HCT116 (cell line): ENCODE results near the gene IMMP2L. TPM values are rescaled to one million over a fixed set of nuclear protein-coding genes. Genes with fewer than 3 reads are reported as not detected.

Experiments
- ATAC-seq: fragments of 200-7000 bp; cut with Tn5 transposase; 2 replicates; pipeline ENCODE4 v1.9.1; 2020; ENCODE audit warnings: mild to moderate bottlenecking, moderate library complexity
- BruUV-seq: library from RNA; stranded (reverse); fragments of 400-500 nt; replicated peaks from 2 replicates; lab custom pipeline; 2021; lab: Mats Ljungman, UMichigan
- CTCF ChIA-PET: fragments of 300-600 bp; sonication (Branson Sonifier 250); formaldehyde crosslinking; loops from one replicate; lab custom pipeline; 2021; ENCODE audit warnings: antibody characterized with exemption; lab: Charles Lee
- POLR2A ChIA-PET: fragments of 300-600, 350-600 bp; sonication (Branson Sonifier 250); formaldehyde crosslinking; loops from one replicate; lab custom pipeline; 2021; ENCODE audit warnings: antibody characterized with exemption; lab: Charles Lee
- RAD21 ChIA-PET, 2 experiments: fragments of 300-600 bp; sonication (Branson Sonifier 250); formaldehyde crosslinking; loops; one replicate each; lab custom pipeline; 2023; ENCODE audit warnings: low total read pairs in 2 of 2; ENCODE audit not compliant: uncharacterized antibody in 2 of 2, unreplicated experiment in 2 of 2, low non-redundant PET in 1 of 2; lab: Charles Lee
- DNase-seq: peaks from one replicate; pipeline ENCODE4 v3.0.0-alpha.2; 2010; ENCODE audit warnings: low read depth, low spot score
- H2AFZ ChIP-seq: fragments of 200-600 bp; shearing (Covaris generic), sonication (generic); 2 replicates; pipeline ENCODE4 v1.6.1; 2017; ENCODE audit warnings: low read depth, mixed run types, mixed read lengths, antibody characterized with exemption, low read length; ENCODE audit not compliant: poor library complexity, severe bottlenecking
- H3K27ac ChIP-seq: 2 replicates; pipeline ENCODE4 v1.5.1; 2012; ENCODE audit warnings: low read depth, low read length
- H3K27me3 ChIP-seq: fragments of 200-600 bp; sonication (generic); 2 replicates; pipeline ENCODE4 v1.6.1; 2016; ENCODE audit warnings: mixed run types, low read length, mixed read lengths; ENCODE audit not compliant: insufficient read depth
- H3K36me3 ChIP-seq, 2 experiments: fragments of 200-500 bp in 1 of 2; fragments of 200-600 bp in 1 of 2; sonication (Bioruptor generic) in 1 of 2; sonication (generic) in 1 of 2; 2 replicates each; pipeline versions ENCODE4 v1.5.1 to v1.6.1; 2014 to 2016; ENCODE audit warnings: low read length in 2 of 2, inconsistent platforms in 1 of 2, mixed read lengths in 1 of 2, mixed run types in 1 of 2; ENCODE audit not compliant: insufficient read depth in 2 of 2, control insufficient read depth in 1 of 2
- H3K4me1 ChIP-seq, 2 experiments: fragments of 200-600 bp in 1 of 2; sonication (generic) in 1 of 2; 2 replicates each; pipeline versions ENCODE4 v1.5.1 to v1.6.1; 2012 to 2017; ENCODE audit warnings: low read length in 2 of 2, inconsistent platforms in 1 of 2, mild to moderate bottlenecking in 1 of 2, mixed read lengths in 1 of 2, mixed run types in 1 of 2, moderate library complexity in 1 of 2; ENCODE audit not compliant: insufficient read depth in 2 of 2, control insufficient read depth in 1 of 2
- H3K4me2 ChIP-seq: fragments of 200-600 bp; sonication (generic); 2 replicates; pipeline ENCODE4 v1.6.1; 2017; ENCODE audit warnings: mixed run types, low read length, mixed read lengths
- H3K4me3 ChIP-seq, 2 experiments: fragments of 200-600 bp in 1 of 2; sonication (generic) in 1 of 2; replicated peaks in 1 of 2; 2 replicates each; pipeline ENCODE4 v1.5.1; 2011 to 2016; ENCODE audit warnings: low read length in 2 of 2, control low read depth in 1 of 2, low read depth in 1 of 2, mild to moderate bottlenecking in 1 of 2, mixed read lengths in 1 of 2, mixed run types in 1 of 2
- H3K79me2 ChIP-seq: fragments of 200-600 bp; sonication (generic); 2 replicates; pipeline ENCODE4 v1.6.1; 2017; ENCODE audit warnings: mild to moderate bottlenecking, mixed run types, low read length, moderate library complexity, mixed read lengths; ENCODE audit not compliant: insufficient read depth
- H3K9ac ChIP-seq: fragments of 200-600 bp; sonication (generic); 2 replicates; pipeline ENCODE4 v1.6.1; 2016; ENCODE audit warnings: low read length, mixed read lengths
- H3K9me2 ChIP-seq: fragments of 200-600 bp; sonication (generic), shearing (Covaris generic); 2 replicates; pipeline ENCODE4 v1.6.1; 2017; ENCODE audit warnings: mixed run types, mild to moderate bottlenecking, moderate library complexity; ENCODE audit not compliant: insufficient read depth
- H3K9me3 ChIP-seq, 2 experiments: fragments of 200-500 bp in 1 of 2; fragments of 200-600 bp in 1 of 2; sonication (Bioruptor generic) in 1 of 2; sonication (generic) in 1 of 2; 2 replicates each; pipeline ENCODE4 v1.6.1; 2014 to 2017; ENCODE audit warnings: low read length in 2 of 2, mixed read lengths in 2 of 2, inconsistent platforms in 1 of 2, low read depth in 1 of 2, mild to moderate bottlenecking in 1 of 2, mixed run types in 1 of 2, moderate library complexity in 1 of 2; ENCODE audit not compliant: control insufficient read depth in 1 of 2, insufficient read depth in 1 of 2
- H4K20me1 ChIP-seq: fragments of 200-600 bp; sonication (generic), shearing (Covaris generic); 2 replicates; pipeline ENCODE4 v1.6.1; 2017; ENCODE audit warnings: mixed run types, mild to moderate bottlenecking, moderate library complexity; ENCODE audit not compliant: insufficient read depth
- CBX3 ChIP-seq: IDR thresholded peaks from 2 replicates; pipeline ENCODE4 v1.6.1; 2012; ENCODE audit warnings: low read depth
- CEBPB ChIP-seq: IDR thresholded peaks from 2 replicates; pipeline ENCODE4 v1.6.1; 2012; ENCODE audit warnings: low read depth
- EGR1 ChIP-seq: IDR thresholded peaks from 2 replicates; pipeline ENCODE4 v1.6.1; 2012; ENCODE audit warnings: low read depth
- ELF1 ChIP-seq: IDR thresholded peaks from 2 replicates; pipeline ENCODE4 v1.6.1; 2012; ENCODE audit warnings: low read depth, borderline replicate concordance
- EZH2 ChIP-seq: fragments of 200-600 bp; sonication (generic); IDR thresholded peaks from 2 replicates; pipeline ENCODE4 v1.6.1; 2017; ENCODE audit warnings: antibody characterized with exemption, mixed run types
- POLR2A ChIP-seq: IDR thresholded peaks from 2 replicates; pipeline ENCODE4 v1.7.0; 2011; ENCODE audit warnings: borderline replicate concordance; ENCODE audit not compliant: insufficient read depth, insufficient read length; ENCODE audit errors: extremely low read depth
- POLR2AphosphoS5 ChIP-seq: IDR thresholded peaks from 2 replicates; pipeline ENCODE4 v1.6.1; 2011; ENCODE audit warnings: mild to moderate bottlenecking, low read depth, low read length, moderate library complexity
- RAD21 ChIP-seq: IDR thresholded peaks from 2 replicates; pipeline ENCODE4 v1.6.1; 2012; ENCODE audit warnings: low read depth, mild to moderate bottlenecking
- SRF ChIP-seq: IDR thresholded peaks from 2 replicates; pipeline ENCODE4 v1.6.1; 2012; ENCODE audit warnings: low read depth
- TCF7L2 ChIP-seq: IDR thresholded peaks from 2 replicates; pipeline ENCODE4 v1.7.0; 2011; ENCODE audit warnings: borderline replicate concordance, inconsistent platforms; ENCODE audit not compliant: insufficient read depth, insufficient read length; ENCODE audit errors: extremely low read depth
- ZBTB33 ChIP-seq: IDR thresholded peaks from 2 replicates; pipeline ENCODE4 v1.6.1; 2011; ENCODE audit warnings: mild to moderate bottlenecking, low read length, moderate library complexity; ENCODE audit not compliant: insufficient replicate concordance; ENCODE audit errors: extremely low read depth
- intact Hi-C: fragments of 100-400 bp; cut with micrococcal nuclease; formaldehyde crosslinking; loops from 2 replicates; pipeline ENCODE4 v1.10.0; 2022
- total RNA-seq: library from RNA; stranded (reverse); gene quantifications from one replicate; pipeline ENCODE4 v1.2.1, GENCODE V29; 2021; ENCODE audit not compliant: unreplicated experiment

IMMP2L gene
- total RNA-seq, 1 experiment from 2014 or later: 21.1 TPM

GRCh38 chr7:110800984-110801383, 761.3 kb downstream of the IMMP2L start:
- Histone ChIP-seq H3K9me3 (no peaks in the 10 kb centered on the region), H3K4me2 (no peak overlapping the region), H3K4me3 (no peak overlapping the region), H4K20me1 (no peaks in the 10 kb centered on the region), H3K9ac (no peak overlapping the region), H3K4me1 (no peaks in the 10 kb centered on the region), H3K27ac (no peak overlapping the region), H3K36me3 (no peaks in the 10 kb centered on the region), H3K27me3 (no peaks in the 10 kb centered on the region), H3K79me2 (no peaks in the 10 kb centered on the region), H2AFZ (no peak overlapping the region), H3K9me2 (no peaks in the 10 kb centered on the region)
- intact Hi-C loops: no loop called here
- no TSS peak for BruUV-seq
- ChIA-PET POLR2A (no interaction called here), CTCF (no interaction called here), RAD21 (no interaction called here)
- DNase-seq: no peak
- no peak for ATAC-seq
- TF ChIP-seq RAD21 (no peak), POLR2AphosphoS5 (no peak), POLR2A (no peak), CEBPB (no peak), ZBTB33 (no peak), EZH2 (no peak), SRF (no peak), EGR1 (no peak), CBX3 (no peak)
- TF ChIP-seq, all 23 proteins: peak for 0

GRCh38 chr7:110797656-110798055, 764.6 kb downstream of the IMMP2L start:
- H3K27me3 ChIP-seq: no peaks in the 10 kb centered on the region
- ChIA-PET CTCF (no interaction called here), RAD21 (no interaction called here), POLR2A (no interaction called here)
- no peaks in the 10 kb centered on the region for H3K36me3 ChIP-seq
- no peak overlapping the region for H3K27ac ChIP-seq
- H2AFZ ChIP-seq: no peak overlapping the region
- no TSS peak for BruUV-seq
- DNase-seq (no peak), ATAC-seq (no peak)
- H4K20me1 ChIP-seq: no peaks in the 10 kb centered on the region
- H3K4me3 ChIP-seq: no peak overlapping the region
- H3K9me3 ChIP-seq: no peaks in the 10 kb centered on the region
- no peaks in the 10 kb centered on the region for H3K9me2 ChIP-seq
- H3K79me2 ChIP-seq: no peaks in the 10 kb centered on the region
- H3K4me2 ChIP-seq: no peak overlapping the region
- no peak for TF ChIP-seq ELF1
- no peak for TF ChIP-seq TCF7L2
- no peak overlapping the region for H3K9ac ChIP-seq
- intact Hi-C loops: no loop called here
- no peaks in the 10 kb centered on the region for H3K4me1 ChIP-seq
